ENCODE measurements around the gene ERF.

ERF gene

DNA sequence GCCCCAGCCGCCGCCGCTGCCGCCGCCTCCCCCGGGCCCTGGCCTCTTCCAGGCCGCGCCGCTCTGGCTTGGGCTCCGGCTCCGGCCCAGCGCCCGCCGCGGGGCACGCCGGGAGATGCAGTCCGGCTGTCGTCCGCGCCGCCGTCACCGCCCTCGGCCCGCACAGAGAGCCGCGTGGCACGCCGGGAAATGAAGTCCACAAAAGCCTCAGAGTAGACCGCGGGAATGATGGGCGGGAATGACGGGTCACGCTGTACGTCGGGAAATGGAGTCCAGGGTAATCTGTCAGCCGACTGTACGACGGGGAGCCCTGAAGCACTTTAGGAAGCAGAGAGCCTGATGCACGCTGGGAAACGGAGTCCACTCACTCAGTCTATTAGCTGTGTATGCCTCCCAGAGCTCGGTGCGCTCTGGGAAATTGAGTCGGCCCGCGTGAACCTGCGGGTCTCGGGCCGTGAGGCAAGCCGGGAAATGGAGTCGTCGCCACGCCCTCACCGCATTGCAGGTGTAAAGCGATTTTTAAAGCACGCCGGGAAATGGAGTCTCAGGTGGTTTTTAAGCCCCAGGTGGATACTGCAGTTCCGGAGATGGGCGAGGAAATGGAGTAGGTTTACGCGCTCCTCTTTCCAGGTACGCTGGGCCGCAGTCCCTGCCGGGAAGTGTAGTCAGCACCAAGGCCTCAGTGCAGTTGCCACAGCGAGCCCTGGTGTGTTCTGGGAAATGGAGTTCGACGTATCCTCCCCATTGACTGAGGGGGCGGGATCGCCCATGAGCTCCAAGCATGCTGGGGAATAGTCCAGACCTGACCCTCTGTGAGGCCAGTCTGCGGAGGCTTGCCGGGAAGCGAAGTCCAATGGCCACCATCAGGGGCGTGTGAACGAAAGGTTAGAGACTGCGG, 12.2 kb downstream of the ERF start, which contains the start of gene GSK3A:
TSS of gene GSK3A (minus strand) at position 91 of the 898 bp plus-strand sequence. CDS start 137 bp downstream, outside the sequence.
- Histone ChIP-seq H3K4me3 (ENCODE audit: control insufficient read depth in 1 of 7, extremely low read depth in 1 of 7, insufficient read depth in 4 of 7, low read depth in 2 of 7, low read length in 6 of 7) (peak within 1 kb of the TSS; percentile 68 to 95 (median 88)), H3K9me3 (ENCODE audit: control extremely low read depth in 1 of 5, control insufficient read depth in 4 of 5, insufficient read depth in 2 of 5, low read depth in 1 of 5, low read length in 4 of 5) (no peaks in the 10 kb centered on the region), H3K27ac (ENCODE audit: insufficient read depth in 1 of 2, low read depth in 1 of 2, low read length in 2 of 2, poor library complexity in 1 of 2, severe bottlenecking in 2 of 2) (peak within 1 kb of the TSS; percentile 76 to 93), H3K4me1 (ENCODE audit: control extremely low read depth in 1 of 4, control insufficient read depth in 4 of 4, insufficient read depth in 4 of 4, low read length in 3 of 4) (peaks cover 7 to 36% (median 27%) of the 10 kb centered on the region in 4 experiments), H3K36me3 (ENCODE audit: control insufficient read depth in 4 of 4, insufficient read depth in 4 of 4, low read length in 3 of 4) (peaks cover 0 to 29% (median 14%) of the 10 kb centered on the region in 4 experiments), H3K27me3 (replicated peaks in 2 of 5; ENCODE audit: control insufficient read depth in 4 of 5, insufficient read depth in 5 of 5, low read length in 4 of 5) (no peaks in the 10 kb centered on the region)
- WGBS (ENCODE audit: insufficient coverage) = 0% methylated on average over 69 of the region's 76 CpGs
- DNase-seq = peak; percentile 100
- CTCF ChIA-PET = interaction anchor here (0.8 to 12.3 kb wide), 14 partner anchors 9 to 146 kb away, joined by 3 to 159 read pairs (median 3); partner anchors contain the start of gene ZNF526
- POLR2A ChIA-PET = interaction anchor here (0.5 to 1.5 kb wide), 10 partner anchors 9 to 167 kb away, joined by 3 to 5 read pairs (median 3); partner anchors contain the start of genes ZNF526 and ZNF574

DNA sequence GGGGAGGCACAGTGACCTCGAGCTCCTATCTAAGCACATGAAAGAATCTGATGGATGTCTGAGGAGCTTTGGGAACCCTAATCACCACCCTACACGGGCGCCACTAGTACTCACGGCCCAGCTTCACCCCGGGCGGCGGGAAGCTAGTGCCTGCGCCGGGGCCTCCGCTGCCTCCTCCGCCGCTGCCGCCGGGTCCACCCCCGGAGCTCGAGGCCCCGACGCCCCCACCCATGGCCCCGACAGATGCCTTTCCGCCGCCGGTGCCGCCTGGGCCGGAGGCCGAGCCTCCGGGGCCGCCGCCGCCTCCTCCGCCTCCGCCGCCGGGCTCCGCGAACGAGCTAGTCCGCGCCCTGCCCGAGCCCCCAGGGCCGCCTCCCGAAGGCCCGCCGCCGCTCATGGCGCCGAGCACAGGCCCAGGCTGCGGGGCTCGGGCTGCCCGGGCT, 12.8 kb downstream of the ERF start:
- CTCF ChIA-PET = interaction anchor here (0.8 to 12.3 kb wide), 9 partner anchors 10 to 140 kb away, joined by 3 to 159 read pairs (median 4); no protein-coding TSS in a partner anchor
- Histone ChIP-seq H3K27ac (ENCODE audit: insufficient read depth in 1 of 2, low read depth in 1 of 2, low read length in 2 of 2, poor library complexity in 1 of 2, severe bottlenecking in 2 of 2) (peak overlapping the region; percentile 76 to 93), H3K4me3 (ENCODE audit: control insufficient read depth in 1 of 7, extremely low read depth in 1 of 7, insufficient read depth in 4 of 7, low read depth in 2 of 7, low read length in 6 of 7) (peak overlapping the region; percentile 65 to 95 (median 88)), H3K36me3 (ENCODE audit: control insufficient read depth in 4 of 4, insufficient read depth in 4 of 4, low read length in 3 of 4) (peaks cover 0 to 26% (median 14%) of the 10 kb centered on the region in 4 experiments), H3K27me3 (replicated peaks in 2 of 5; ENCODE audit: control insufficient read depth in 4 of 5, insufficient read depth in 5 of 5, low read length in 4 of 5) (no peaks in the 10 kb centered on the region), H3K9me3 (ENCODE audit: control extremely low read depth in 1 of 5, control insufficient read depth in 4 of 5, insufficient read depth in 2 of 5, low read depth in 1 of 5, low read length in 4 of 5) (no peaks in the 10 kb centered on the region), H3K4me1 (ENCODE audit: control extremely low read depth in 1 of 4, control insufficient read depth in 4 of 4, insufficient read depth in 4 of 4, low read length in 3 of 4) (peaks cover 7 to 36% (median 27%) of the 10 kb centered on the region in 4 experiments)
- WGBS (ENCODE audit: insufficient coverage) = 0% methylated on average over 17 of the region's 49 CpGs
- DNase-seq = no peak
- POLR2A ChIA-PET = interaction anchor here (0.5 to 1.5 kb wide), 6 partner anchors 14 to 42 kb away, joined by 3 to 5 read pairs (median 4); partner anchors contain the start of gene ZNF526

DNA sequence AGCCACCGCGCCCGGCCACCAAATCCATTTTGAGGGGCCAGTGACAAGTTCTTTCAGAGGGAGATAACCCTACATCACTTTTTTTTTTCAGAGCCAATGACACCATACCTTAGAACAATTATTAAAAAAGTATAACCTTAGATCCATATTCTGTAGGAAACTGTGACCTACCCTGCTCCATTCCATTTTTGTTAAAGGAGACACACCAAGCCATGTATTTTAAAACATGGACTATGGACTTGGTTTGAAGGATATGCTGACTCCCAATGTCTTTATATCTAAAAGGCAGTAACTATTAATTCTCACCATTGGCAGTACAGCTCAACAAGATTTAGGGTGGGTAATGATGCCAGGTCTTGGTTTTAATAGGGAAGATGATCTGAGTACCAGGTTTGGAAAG, 13.6 kb downstream of the ERF start:
- DNase-seq = no peak
- H3K36me3 ChIP-seq (ENCODE audit: control insufficient read depth in 4 of 4, insufficient read depth in 4 of 4, low read length in 3 of 4) = peaks cover 0 to 25% (median 19%) of the 10 kb centered on the region in 4 experiments
- peak overlapping the region; percentile 76 to 93 for H3K27ac ChIP-seq (ENCODE audit: insufficient read depth in 1 of 2, low read depth in 1 of 2, low read length in 2 of 2, poor library complexity in 1 of 2, severe bottlenecking in 2 of 2)
- peak overlapping the region in 6 of 7 experiments; percentile 81 to 95 (median 88) for H3K4me3 ChIP-seq (ENCODE audit: control insufficient read depth in 1 of 7, extremely low read depth in 1 of 7, insufficient read depth in 4 of 7, low read depth in 2 of 7, low read length in 6 of 7)
- no CpG with 5 or more reads among the region's 3 CpGs for WGBS (ENCODE audit: insufficient coverage)
- peaks cover 7 to 33% (median 27%) of the 10 kb centered on the region in 4 experiments for H3K4me1 ChIP-seq (ENCODE audit: control extremely low read depth in 1 of 4, control insufficient read depth in 4 of 4, insufficient read depth in 4 of 4, low read length in 3 of 4)
- CTCF ChIA-PET = interaction anchor here (1.0 to 12.3 kb wide), 5 partner anchors 9 to 49 kb away, joined by 3 to 159 read pairs (median 6); partner anchors contain the start of gene ZNF526
- H3K9me3 ChIP-seq (ENCODE audit: control extremely low read depth in 1 of 5, control insufficient read depth in 4 of 5, insufficient read depth in 2 of 5, low read depth in 1 of 5, low read length in 4 of 5) = no peaks in the 10 kb centered on the region
- H3K27me3 ChIP-seq (replicated peaks in 2 of 5; ENCODE audit: control insufficient read depth in 4 of 5, insufficient read depth in 5 of 5, low read length in 4 of 5) = no peaks in the 10 kb centered on the region
- POLR2A ChIA-PET = interaction anchor here (0.7 to 0.9 kb wide), 2 partner anchors 21 to 26 kb away, joined by 3 read pairs; no protein-coding TSS in a partner anchor

DNA sequence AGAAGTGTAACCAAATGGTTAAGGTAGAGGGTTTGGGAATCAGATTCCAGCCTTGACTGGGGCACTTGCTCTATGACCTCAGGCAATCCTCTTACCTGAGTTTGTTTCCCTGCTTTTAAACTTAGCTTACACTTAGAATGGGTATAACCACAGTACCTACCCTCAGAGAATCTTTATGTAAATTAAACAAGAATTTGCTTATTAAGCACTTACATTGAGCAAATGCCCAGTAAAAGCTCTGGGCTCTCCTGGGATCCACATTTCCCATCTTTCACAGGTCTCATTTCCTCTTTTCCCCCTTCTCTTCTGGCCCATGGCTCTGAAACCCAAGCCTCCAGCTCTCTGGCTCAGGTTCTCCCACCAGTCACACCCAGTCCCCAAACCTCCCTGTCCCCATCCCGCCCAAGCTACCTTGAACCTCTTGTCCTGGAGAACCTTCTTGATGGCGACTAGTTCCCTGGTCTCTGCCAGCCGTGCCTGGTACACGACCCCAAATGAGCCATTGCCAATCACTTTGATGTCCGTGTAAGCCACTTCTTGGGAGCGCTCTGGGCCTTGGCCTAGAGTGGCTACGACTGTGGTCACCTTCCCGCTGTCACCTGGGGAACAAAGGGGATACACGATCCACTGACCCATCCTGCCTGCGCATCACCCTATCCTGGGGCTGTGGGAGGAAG, 15.2 kb downstream of the ERF start:
- WGBS (ENCODE audit: insufficient coverage) = 89% methylated on average over 8 of the region's 10 CpGs
- ChIA-PET CTCF (interaction anchor here (0.6 to 2.8 kb wide), 7 partner anchors 10 to 117 kb away, joined by 3 to 11 read pairs (median 4); partner anchors contain the start of gene ZNF526), POLR2A (no interaction called here)
- Histone ChIP-seq H3K36me3 (ENCODE audit: control insufficient read depth in 4 of 4, insufficient read depth in 4 of 4, low read length in 3 of 4) (peaks cover 4 to 35% (median 30%) of the 10 kb centered on the region in 4 experiments), H3K27ac (ENCODE audit: insufficient read depth in 1 of 2, low read depth in 1 of 2, low read length in 2 of 2, poor library complexity in 1 of 2, severe bottlenecking in 2 of 2) (no peak overlapping the region), H3K9me3 (ENCODE audit: control extremely low read depth in 1 of 5, control insufficient read depth in 4 of 5, insufficient read depth in 2 of 5, low read depth in 1 of 5, low read length in 4 of 5) (no peaks in the 10 kb centered on the region), H3K27me3 (replicated peaks in 2 of 5; ENCODE audit: control insufficient read depth in 4 of 5, insufficient read depth in 5 of 5, low read length in 4 of 5) (no peaks in the 10 kb centered on the region), H3K4me1 (ENCODE audit: control extremely low read depth in 1 of 4, control insufficient read depth in 4 of 4, insufficient read depth in 4 of 4, low read length in 3 of 4) (peaks cover 7 to 27% (median 20%) of the 10 kb centered on the region in 4 experiments), H3K4me3 (ENCODE audit: control insufficient read depth in 1 of 7, extremely low read depth in 1 of 7, insufficient read depth in 4 of 7, low read depth in 2 of 7, low read length in 6 of 7) (no peak overlapping the region)
- DNase-seq = no peak

DNA sequence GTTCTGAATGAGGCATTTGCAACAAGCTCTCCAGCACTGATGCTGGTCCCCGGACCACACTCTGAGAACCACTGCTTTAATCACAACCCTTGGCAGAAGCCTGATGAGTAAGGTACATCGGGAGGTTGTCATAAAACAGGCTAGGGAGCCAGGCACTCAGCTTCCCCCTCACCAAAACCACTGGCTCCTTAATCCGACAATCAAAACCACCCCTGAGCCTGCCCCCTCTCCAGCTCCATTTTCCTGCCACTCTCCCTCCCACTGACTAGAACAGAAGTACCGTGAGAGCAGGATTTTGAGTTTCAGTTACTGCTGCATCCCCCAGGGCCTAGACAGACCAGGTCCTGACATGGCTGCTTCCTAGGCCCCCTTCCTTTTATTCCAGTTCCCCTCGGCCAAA, 19.7 kb downstream of the ERF start:
- ChIA-PET CTCF (interaction anchor here (0.6 to 2.8 kb wide), 6 partner anchors 11 to 137 kb away, joined by 3 to 11 read pairs (median 4); no protein-coding TSS in a partner anchor), POLR2A (interaction anchor here (0.6 kb wide), 1 partner anchor 34 kb away, joined by 3 read pairs; the partner anchor contains the start of gene CIC)
- H3K27me3 ChIP-seq (replicated peaks in 2 of 5; ENCODE audit: control insufficient read depth in 4 of 5, insufficient read depth in 5 of 5, low read length in 4 of 5) = no peaks in the 10 kb centered on the region
- no peak for DNase-seq
- H3K27ac ChIP-seq (ENCODE audit: insufficient read depth in 1 of 2, low read depth in 1 of 2, low read length in 2 of 2, poor library complexity in 1 of 2, severe bottlenecking in 2 of 2) = no peak overlapping the region
- H3K36me3 ChIP-seq (ENCODE audit: control insufficient read depth in 4 of 4, insufficient read depth in 4 of 4, low read length in 3 of 4) = peaks cover 13 to 78% (median 64%) of the 10 kb centered on the region in 4 experiments
- H3K4me1 ChIP-seq (ENCODE audit: control extremely low read depth in 1 of 4, control insufficient read depth in 4 of 4, insufficient read depth in 4 of 4, low read length in 3 of 4) = peaks cover 0 to 2% (median 0%) of the 10 kb centered on the region in 4 experiments
- 81% methylated on average over 5 of the region's 5 CpGs for WGBS (ENCODE audit: insufficient coverage)
- H3K4me3 ChIP-seq (ENCODE audit: control insufficient read depth in 1 of 7, extremely low read depth in 1 of 7, insufficient read depth in 4 of 7, low read depth in 2 of 7, low read length in 6 of 7) = no peak overlapping the region
- no peaks in the 10 kb centered on the region for H3K9me3 ChIP-seq (ENCODE audit: control extremely low read depth in 1 of 5, control insufficient read depth in 4 of 5, insufficient read depth in 2 of 5, low read depth in 1 of 5, low read length in 4 of 5)

DNA sequence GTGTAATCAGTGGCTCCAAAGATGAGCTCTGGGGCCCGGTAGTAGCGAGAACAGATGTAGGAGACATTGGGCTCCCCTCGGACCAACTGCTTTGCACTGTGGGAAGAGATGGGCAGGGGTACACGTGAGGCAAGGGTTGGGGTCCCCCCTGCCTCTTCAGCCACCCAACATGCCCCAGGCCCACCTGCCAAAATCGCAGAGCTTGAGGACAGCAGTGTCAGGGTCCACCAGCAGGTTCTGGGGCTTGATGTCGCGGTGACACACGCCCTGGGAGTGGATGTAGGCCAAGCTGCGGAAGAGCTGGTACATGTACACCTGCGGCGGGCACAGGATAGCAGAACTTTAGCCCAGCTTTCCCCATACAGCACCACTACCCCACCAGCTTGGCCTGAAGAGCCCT, 20.6 kb downstream of the ERF start:
- 100% methylated on average over 3 of the region's 11 CpGs for WGBS (ENCODE audit: insufficient coverage)
- Histone ChIP-seq H3K27ac (ENCODE audit: insufficient read depth in 1 of 2, low read depth in 1 of 2, low read length in 2 of 2, poor library complexity in 1 of 2, severe bottlenecking in 2 of 2) (no peak overlapping the region), H3K9me3 (ENCODE audit: control extremely low read depth in 1 of 5, control insufficient read depth in 4 of 5, insufficient read depth in 2 of 5, low read depth in 1 of 5, low read length in 4 of 5) (no peaks in the 10 kb centered on the region), H3K4me1 (ENCODE audit: control extremely low read depth in 1 of 4, control insufficient read depth in 4 of 4, insufficient read depth in 4 of 4, low read length in 3 of 4) (peaks cover 0 to 6% (median 1%) of the 10 kb centered on the region in 4 experiments), H3K27me3 (replicated peaks in 2 of 5; ENCODE audit: control insufficient read depth in 4 of 5, insufficient read depth in 5 of 5, low read length in 4 of 5) (no peaks in the 10 kb centered on the region), H3K36me3 (ENCODE audit: control insufficient read depth in 4 of 4, insufficient read depth in 4 of 4, low read length in 3 of 4) (peaks cover 13 to 78% (median 63%) of the 10 kb centered on the region in 4 experiments), H3K4me3 (ENCODE audit: control insufficient read depth in 1 of 7, extremely low read depth in 1 of 7, insufficient read depth in 4 of 7, low read depth in 2 of 7, low read length in 6 of 7) (no peak overlapping the region)
- ChIA-PET POLR2A (interaction anchor here (0.6 kb wide), 2 partner anchors 34 to 100 kb away, joined by 3 read pairs; partner anchors contain the start of gene CIC), CTCF (interaction anchor here (1.2 to 2.8 kb wide), 4 partner anchors 19 to 125 kb away, joined by 3 to 11 read pairs (median 5); no protein-coding TSS in a partner anchor)
- DNase-seq = no peak
